ENCODE measurements around the gene TFB2M. TPM values are rescaled to one million over a fixed set of nuclear protein-coding genes. Genes with fewer than 3 reads are reported as not detected.

The TFB2M gene
- total and polyA plus RNA-seq, 5 experiments from 2014 or later = 12.0 to 20.8 (median 17.8) TPM

- Mint-ChIP-seq H3K4me3 (no peak overlapping the region), H3K4me1 (no peaks in the 10 kb centered on the region), H3K36me3 (peaks cover 0 to 2% (median 0%) of the 10 kb centered on the region in 3 donors), H3K27me3 (no peaks in the 10 kb centered on the region), H3K27ac (peak overlapping the region in 1 of 10 donors; percentile 24), H3K9me3 (peaks cover 0 to 26% (median 4%) of the 10 kb centered on the region in 9 donors)
- ATAC-seq = no peak
- POLR2A ChIA-PET = no interaction called here
- no peak for DNase-seq
These were observed 47.4 kb downstream of the TFB2M start for GRCh38 chr1:246518456-246519205.

DNA sequence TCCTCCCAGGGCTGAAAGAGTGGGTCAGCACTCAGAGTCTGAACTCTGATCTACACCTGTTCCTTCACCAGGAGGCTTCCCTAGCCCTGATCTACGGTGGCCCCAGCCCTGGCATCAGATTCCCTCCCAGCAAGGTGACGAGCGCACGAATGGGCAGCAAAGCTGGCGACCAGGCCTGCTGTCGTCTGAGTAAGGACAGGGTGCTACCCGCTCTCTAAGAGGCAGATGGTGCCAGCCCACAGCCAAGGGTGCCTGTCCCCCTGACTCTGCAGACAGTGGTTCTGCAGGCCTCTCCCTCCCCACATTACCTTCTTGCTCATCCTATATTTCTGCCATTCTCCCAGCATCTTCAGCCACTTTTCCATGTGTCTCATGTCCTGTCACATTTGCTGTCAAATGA is 48.7 kb downstream of the TFB2M start:
- H3K4me3 Mint-ChIP-seq = no peak overlapping the region
- peaks cover 0 to 2% (median 0%) of the 10 kb centered on the region in 3 donors for H3K36me3 Mint-ChIP-seq
- H3K27me3 Mint-ChIP-seq = no peaks in the 10 kb centered on the region
- POLR2A ChIA-PET = no interaction called here
- peaks cover 0 to 28% (median 4%) of the 10 kb centered on the region in 9 donors for H3K9me3 Mint-ChIP-seq
- no peak for DNase-seq
- no peaks in the 10 kb centered on the region for H3K4me1 Mint-ChIP-seq
- ATAC-seq = no peak
- H3K27ac Mint-ChIP-seq = no peak overlapping the region

- POLR2A ChIA-PET = no interaction called here
- Mint-ChIP-seq H3K27me3 (no peaks in the 10 kb centered on the region), H3K36me3 (peaks cover 0 to 2% (median 0%) of the 10 kb centered on the region in 3 donors), H3K27ac (no peak overlapping the region), H3K4me1 (no peaks in the 10 kb centered on the region), H3K4me3 (no peak overlapping the region), H3K9me3 (peaks cover 0 to 28% (median 4%) of the 10 kb centered on the region in 9 donors)
- ATAC-seq = no peak
- no peak for DNase-seq
These were observed 49.9 kb downstream of the TFB2M start for GRCh38 chr1:246516126-246516525.

- no peak for DNase-seq
- no peak overlapping the region for H3K4me3 Mint-ChIP-seq
- H3K27me3 Mint-ChIP-seq = no peaks in the 10 kb centered on the region
- ATAC-seq = no peak
- peaks cover 0 to 2% (median 0%) of the 10 kb centered on the region in 3 donors for H3K36me3 Mint-ChIP-seq
- H3K27ac Mint-ChIP-seq = no peak overlapping the region
- POLR2A ChIA-PET = no interaction called here
- no peaks in the 10 kb centered on the region for H3K4me1 Mint-ChIP-seq
- H3K9me3 Mint-ChIP-seq = peaks cover 0 to 28% (median 4%) of the 10 kb centered on the region in 9 donors
These were observed 50.6 kb downstream of the TFB2M start for GRCh38 chr1:246515390-246516005.

- Mint-ChIP-seq H3K4me3 (no peak overlapping the region), H3K4me1 (peaks cover 0 to 2% (median 0%) of the 10 kb centered on the region in 4 donors), H3K9me3 (peaks cover 0 to 26% (median 4%) of the 10 kb centered on the region in 9 donors), H3K36me3 (peaks cover 0 to 2% (median 0%) of the 10 kb centered on the region in 3 donors), H3K27me3 (no peaks in the 10 kb centered on the region), H3K27ac (no peak overlapping the region)
- ATAC-seq (no peak), DNase-seq (no peak)
- POLR2A ChIA-PET = interaction anchor here (0.5 kb wide), 1 partner anchor 35 kb away, joined by 4 read pairs; no protein-coding TSS in a partner anchor
These were observed 52.3 kb downstream of the TFB2M start for GRCh38 chr1:246513619-246514343.

DNA sequence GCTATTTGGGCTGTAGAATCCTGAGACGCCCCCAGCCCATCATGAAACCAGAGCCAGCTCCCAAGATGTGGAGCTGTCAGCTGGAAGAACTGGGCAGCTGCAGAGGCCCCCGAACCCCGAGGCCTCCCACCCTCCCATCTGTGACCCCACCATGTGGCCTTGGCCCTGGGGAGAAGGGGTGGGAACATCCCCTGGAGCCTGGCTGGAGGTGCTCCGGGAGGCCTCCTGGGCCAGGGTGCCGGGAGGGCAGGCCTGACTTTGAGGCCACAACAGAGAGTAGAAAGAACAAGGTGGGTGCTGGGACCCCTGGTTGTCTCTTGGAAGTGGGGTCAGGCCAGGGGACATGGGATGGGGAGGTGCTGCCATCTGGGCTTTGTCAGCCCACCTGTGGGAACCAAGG is 53.0 kb downstream of the TFB2M start:
- DNase-seq = no peak
- POLR2A ChIA-PET = no interaction called here
- H3K4me1 Mint-ChIP-seq = peaks cover 0 to 5% (median under 1%) of the 10 kb centered on the region in 4 donors
- peaks cover 0 to 23% (median 4%) of the 10 kb centered on the region in 9 donors for H3K9me3 Mint-ChIP-seq
- no peak overlapping the region for H3K4me3 Mint-ChIP-seq
- peaks cover 0 to 2% (median 0%) of the 10 kb centered on the region in 3 donors for H3K36me3 Mint-ChIP-seq
- ATAC-seq = no peak
- H3K27ac Mint-ChIP-seq = no peak overlapping the region
- H3K27me3 Mint-ChIP-seq = no peaks in the 10 kb centered on the region

GRCh38 chr1:246512635-246513034 is 53.4 kb downstream of the TFB2M start:
- Mint-ChIP-seq H3K9me3 (peaks cover 0 to 23% (median 4%) of the 10 kb centered on the region in 9 donors), H3K27ac (no peak overlapping the region), H3K4me3 (no peak overlapping the region), H3K4me1 (peaks cover 0 to 8% (median 4%) of the 10 kb centered on the region in 4 donors), H3K27me3 (no peaks in the 10 kb centered on the region), H3K36me3 (peaks cover 0 to 2% (median 0%) of the 10 kb centered on the region in 3 donors)
- ATAC-seq (no peak), DNase-seq (no peak)
- POLR2A ChIA-PET = no interaction called here

- peaks cover 0 to 23% (median 4%) of the 10 kb centered on the region in 9 donors for H3K9me3 Mint-ChIP-seq
- no peak overlapping the region for H3K27ac Mint-ChIP-seq
- DNase-seq (no peak), ATAC-seq (no peak)
- peaks cover 0 to 2% (median 0%) of the 10 kb centered on the region in 3 donors for H3K36me3 Mint-ChIP-seq
- H3K4me3 Mint-ChIP-seq = no peak overlapping the region
- H3K4me1 Mint-ChIP-seq = peaks cover 0 to 12% (median 8%) of the 10 kb centered on the region in 4 donors
- POLR2A ChIA-PET = no interaction called here
- H3K27me3 Mint-ChIP-seq = no peaks in the 10 kb centered on the region
These were observed 53.8 kb downstream of the TFB2M start for GRCh38 chr1:246512230-246512629.

DNA sequence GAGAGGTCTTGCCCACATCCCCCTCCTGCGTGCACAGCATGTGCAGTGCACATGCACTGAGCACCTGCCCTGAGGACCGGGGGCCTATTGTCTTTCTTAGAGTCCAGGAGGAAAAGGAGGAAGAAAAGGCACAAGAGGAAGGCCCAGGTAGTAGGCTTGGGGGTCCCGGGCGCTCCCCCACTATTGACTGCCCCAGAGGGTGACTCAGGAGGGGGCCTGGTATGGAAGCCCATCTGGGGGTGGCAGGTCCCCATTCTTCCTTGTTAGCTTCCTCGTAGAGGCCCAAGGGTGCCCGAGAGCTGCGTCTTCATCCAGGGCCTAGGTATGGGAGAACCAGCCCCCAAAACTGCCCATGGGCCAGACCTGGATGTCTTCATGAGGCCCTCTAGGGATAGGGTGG is 54.9 kb downstream of the TFB2M start:
- DNase-seq (no peak), ATAC-seq (no peak)
- Mint-ChIP-seq H3K4me3 (no peak overlapping the region), H3K36me3 (peaks cover 0 to 2% (median 0%) of the 10 kb centered on the region in 3 donors), H3K4me1 (peaks cover 4 to 16% (median 14%) of the 10 kb centered on the region in 4 donors), H3K27ac (no peak overlapping the region), H3K9me3 (peaks cover 0 to 23% (median 4%) of the 10 kb centered on the region in 9 donors), H3K27me3 (no peaks in the 10 kb centered on the region)
- POLR2A ChIA-PET = no interaction called here

DNA sequence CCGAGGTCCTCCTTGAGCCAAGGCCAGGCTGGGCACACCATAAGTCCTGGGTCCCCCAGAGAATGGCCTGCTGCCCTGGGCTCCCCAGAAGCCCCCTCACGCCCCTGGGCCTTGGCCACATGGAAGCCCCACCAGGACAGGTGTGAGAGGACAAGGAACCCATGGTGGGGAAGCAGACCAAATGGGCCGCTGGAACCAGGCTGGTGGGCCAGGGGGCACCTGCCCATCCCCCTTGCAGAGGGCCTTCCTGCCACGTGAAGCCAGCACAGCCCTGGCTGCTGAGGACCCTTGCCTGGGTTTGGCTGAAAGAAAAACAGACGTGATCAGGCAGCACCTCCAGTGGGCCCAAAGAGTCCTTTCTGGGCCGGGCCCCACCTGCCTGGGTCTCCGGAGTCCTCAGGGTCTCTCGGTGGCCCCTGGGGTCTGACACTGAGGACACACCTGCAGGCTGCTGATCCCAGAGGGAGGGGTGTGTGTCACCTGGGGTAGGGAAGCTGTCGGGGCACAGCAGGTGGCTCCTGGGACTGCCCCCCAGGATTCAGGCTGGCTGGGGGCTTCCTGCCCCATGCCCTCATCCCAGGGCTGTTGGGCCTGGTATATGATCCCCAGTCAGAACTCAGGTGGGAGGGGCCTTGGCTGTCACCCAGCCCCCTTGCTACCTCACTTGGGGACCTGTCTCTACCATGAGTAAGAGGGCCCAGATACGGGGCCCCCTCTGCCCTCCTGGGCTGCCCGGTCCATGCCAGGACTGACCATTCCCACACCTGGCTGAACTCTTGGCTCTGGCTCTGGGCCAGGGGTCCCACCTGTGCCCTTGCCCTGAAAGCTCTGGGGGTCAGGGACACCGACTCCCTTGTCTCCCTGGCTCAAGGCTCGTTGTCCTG is 55.7 kb downstream of the TFB2M start:
- Mint-ChIP-seq H3K27ac (no peak overlapping the region), H3K4me1 (peaks cover 11 to 25% (median 23%) of the 10 kb centered on the region in 4 donors), H3K4me3 (no peak overlapping the region), H3K9me3 (peaks cover 0 to 17% (median 4%) of the 10 kb centered on the region in 9 donors), H3K27me3 (no peaks in the 10 kb centered on the region), H3K36me3 (peaks cover 0 to 2% (median 0%) of the 10 kb centered on the region in 3 donors)
- POLR2A ChIA-PET = no interaction called here
- no peak for ATAC-seq
- DNase-seq = peak in 1 of 10 donors; percentile 56

GRCh38 chr1:246508897-246509688 is 57.0 kb downstream of the TFB2M start:
- POLR2A ChIA-PET = interaction anchor here (0.6 to 0.7 kb wide), 3 partner anchors 30 to 275 kb away, joined by 3 to 6 read pairs (median 4); no protein-coding TSS in a partner anchor
- peaks cover 0 to 4% (median 0%) of the 10 kb centered on the region in 9 donors for H3K9me3 Mint-ChIP-seq
- ATAC-seq (no peak), DNase-seq (peak in 1 of 10 donors; percentile 54)
- H3K4me3 Mint-ChIP-seq = peak overlapping the region in 2 of 10 donors; percentile 91 to 94
- H3K27me3 Mint-ChIP-seq = no peaks in the 10 kb centered on the region
- H3K27ac Mint-ChIP-seq = no peak overlapping the region
- H3K36me3 Mint-ChIP-seq = no peaks in the 10 kb centered on the region
- H3K4me1 Mint-ChIP-seq = peaks cover 14 to 35% (median 29%) of the 10 kb centered on the region in 4 donors
